SU-DHL-6 (cell line): ENCODE results near the gene GCN1.

ENCODE experiments used
- EZH2phosphoT487 ChIP-seq: fragments of 200-600 bp; sonication (generic), shearing (Covaris generic); conservative IDR thresholded peaks from 2 replicates; pipeline ENCODE4 v1.6.1; 2018; ENCODE audit warnings: mild to moderate bottlenecking, antibody characterized with exemption, low read length, moderate library complexity, mixed read lengths
- TF ChIP-seq, protein P1 (sequence below): fragments of 200-600 bp; sonication (generic); IDR thresholded peaks from one replicate; pipeline ENCODE4 v1.5.1; 2017; ENCODE audit warnings: antibody characterized with exemption, mild to moderate bottlenecking, low read length, moderate library complexity; ENCODE audit not compliant: insufficient read depth, poor library complexity, severe bottlenecking

DNA sequence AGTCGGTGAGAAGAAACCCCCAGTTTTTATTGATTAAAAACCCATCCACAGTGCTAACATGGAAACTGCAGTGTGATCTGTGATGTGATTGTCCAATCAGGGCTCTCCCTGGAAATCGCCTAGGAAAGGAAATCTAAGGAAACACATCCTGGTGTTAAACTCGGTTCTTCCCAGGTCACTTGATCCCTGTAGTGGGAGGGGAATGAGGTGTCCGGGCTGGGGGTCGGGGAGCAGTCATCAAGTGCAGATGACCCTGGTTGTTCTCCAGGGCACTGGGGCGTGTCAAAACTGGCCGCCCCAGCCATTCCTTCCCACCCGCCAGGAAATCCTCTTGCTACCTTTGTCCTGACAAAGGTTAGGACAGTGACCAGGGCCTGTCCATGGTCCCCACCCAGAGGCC is 98.8 kb downstream of the GCN1 start:
- TF ChIP-seq, protein P1, sequence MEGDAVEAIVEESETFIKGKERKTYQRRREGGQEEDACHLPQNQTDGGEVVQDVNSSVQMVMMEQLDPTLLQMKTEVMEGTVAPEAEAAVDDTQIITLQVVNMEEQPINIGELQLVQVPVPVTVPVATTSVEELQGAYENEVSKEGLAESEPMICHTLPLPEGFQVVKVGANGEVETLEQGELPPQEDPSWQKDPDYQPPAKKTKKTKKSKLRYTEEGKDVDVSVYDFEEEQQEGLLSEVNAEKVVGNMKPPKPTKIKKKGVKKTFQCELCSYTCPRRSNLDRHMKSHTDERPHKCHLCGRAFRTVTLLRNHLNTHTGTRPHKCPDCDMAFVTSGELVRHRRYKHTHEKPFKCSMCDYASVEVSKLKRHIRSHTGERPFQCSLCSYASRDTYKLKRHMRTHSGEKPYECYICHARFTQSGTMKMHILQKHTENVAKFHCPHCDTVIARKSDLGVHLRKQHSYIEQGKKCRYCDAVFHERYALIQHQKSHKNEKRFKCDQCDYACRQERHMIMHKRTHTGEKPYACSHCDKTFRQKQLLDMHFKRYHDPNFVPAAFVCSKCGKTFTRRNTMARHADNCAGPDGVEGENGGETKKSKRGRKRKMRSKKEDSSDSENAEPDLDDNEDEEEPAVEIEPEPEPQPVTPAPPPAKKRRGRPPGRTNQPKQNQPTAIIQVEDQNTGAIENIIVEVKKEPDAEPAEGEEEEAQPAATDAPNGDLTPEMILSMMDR, result no peak
- TF ChIP-seq EZH2phosphoT487, result no peak
